HG03196 (cell line): ENCODE results near the gene JPH3.
"Not testable (repeated sequence)": the region's sequence is repeated elsewhere in the genome, so short reads cannot be mapped to it uniquely, and the experiment has no call there.

ENCODE experiments used
- ATAC-seq: cut with Tn5 transposase; IDR thresholded peaks from one replicate; pipeline ENCODE4 v1.9.1; 2021; ENCODE audit not compliant: unreplicated experiment

Gene JPH3

GRCh38 chr16:87572959-87573358, 29.3 kb upstream of the JPH3 start:
- no peak for ATAC-seq

DNA sequence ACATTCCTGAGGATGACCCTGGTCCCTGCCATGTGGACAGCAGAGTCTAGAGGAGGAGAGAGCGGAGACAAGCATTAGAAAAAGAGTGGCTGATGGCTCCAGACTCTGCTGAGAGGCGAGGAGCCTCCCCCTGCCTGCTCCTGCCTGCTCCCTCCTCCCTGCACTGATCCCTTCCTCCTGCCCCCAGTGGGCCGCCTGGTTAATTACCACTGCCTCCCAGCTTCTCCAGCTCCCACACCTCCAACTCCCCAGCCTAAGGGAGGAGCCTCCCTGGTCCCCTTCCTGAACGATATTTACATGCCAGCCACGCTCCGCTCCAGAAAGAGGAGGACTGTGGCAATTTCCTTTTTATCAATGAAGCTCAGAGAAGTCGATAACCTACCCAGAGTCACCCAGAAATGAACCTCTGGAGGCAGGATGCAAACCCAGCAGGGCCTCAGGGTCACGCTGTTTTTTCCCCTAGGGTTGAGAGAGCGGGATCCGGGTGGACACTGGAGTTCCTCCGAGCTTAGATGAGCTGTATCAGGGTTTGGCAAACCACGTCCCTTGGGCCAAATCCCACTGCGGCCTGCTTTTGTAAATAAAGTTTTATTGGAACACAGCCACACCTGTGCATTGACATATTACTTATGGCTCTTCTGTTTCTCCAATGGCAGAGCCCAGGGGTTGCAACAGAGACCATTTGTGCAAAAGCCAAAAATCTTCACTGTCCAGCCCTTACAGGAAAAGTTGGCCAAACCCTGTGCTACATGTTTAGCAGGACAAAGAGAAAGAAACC, 27.1 kb upstream of the JPH3 start:
- ATAC-seq: no peak

GRCh38 chr16:87576171-87576570, 26.1 kb upstream of the JPH3 start:
- ATAC-seq: no peak

DNA sequence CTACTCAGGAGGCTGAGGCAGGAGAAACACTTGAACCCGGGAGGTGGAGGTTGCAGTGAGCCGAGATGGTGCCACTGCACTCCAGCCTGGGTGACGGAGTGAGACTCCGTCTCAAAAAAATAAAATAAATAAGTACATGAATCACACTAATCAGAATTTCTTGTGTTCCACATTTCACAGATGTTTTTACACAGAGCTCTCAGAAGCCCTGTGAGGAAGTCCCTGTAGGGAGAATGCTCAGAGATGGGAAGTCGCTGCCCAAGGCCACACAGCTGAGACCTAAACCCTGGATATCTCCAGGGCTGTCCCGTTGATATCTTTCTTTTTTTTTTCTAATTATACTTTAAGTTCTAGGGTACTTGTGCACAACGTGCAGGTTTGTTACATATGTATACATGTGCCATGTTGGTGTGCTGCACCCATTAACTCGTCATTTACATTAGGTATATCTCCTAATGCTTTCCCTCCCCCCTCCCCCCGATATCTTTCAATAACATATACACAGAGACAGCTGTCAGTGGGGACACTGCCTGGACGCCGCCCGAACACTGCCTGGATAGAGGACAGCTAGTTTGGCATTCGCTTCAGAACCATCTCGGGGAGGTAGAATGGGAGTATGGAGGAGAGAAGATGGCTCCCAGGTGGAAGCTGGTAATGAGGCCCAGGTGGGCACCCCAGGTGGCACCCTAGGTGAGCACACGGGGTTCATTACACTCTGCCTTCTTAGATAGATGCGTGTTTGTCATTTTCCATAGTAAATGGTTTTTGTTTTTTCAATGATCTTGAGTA, 24.0 kb upstream of the JPH3 start:
- not testable (repeated sequence) for ATAC-seq

- no peak for ATAC-seq
Measured at GRCh38 chr16:87579691-87580090, 22.6 kb upstream of the JPH3 start.

DNA sequence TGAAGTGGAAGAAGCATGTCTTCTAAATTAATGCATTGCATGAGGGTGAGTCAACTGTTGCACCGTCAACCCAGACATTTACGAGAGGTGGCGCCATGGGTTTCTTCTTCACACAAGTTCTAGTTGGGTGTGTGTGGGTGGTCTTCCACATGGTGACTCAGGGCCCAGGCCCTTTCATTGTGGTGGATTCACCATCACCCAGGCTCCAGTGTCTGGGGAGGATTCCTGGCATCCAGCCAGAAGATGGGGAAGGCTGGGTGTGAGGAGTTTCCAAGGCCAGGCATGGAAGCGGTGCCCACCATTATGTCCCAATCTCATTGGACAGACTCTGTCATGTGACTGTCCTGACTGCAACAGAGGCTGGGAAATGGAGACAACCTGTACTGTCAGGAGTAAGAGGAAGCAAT, 21.4 kb upstream of the JPH3 start:
- ATAC-seq: no peak

GRCh38 chr16:87581857-87582215, 20.5 kb upstream of the JPH3 start:
- ATAC-seq: no peak

DNA sequence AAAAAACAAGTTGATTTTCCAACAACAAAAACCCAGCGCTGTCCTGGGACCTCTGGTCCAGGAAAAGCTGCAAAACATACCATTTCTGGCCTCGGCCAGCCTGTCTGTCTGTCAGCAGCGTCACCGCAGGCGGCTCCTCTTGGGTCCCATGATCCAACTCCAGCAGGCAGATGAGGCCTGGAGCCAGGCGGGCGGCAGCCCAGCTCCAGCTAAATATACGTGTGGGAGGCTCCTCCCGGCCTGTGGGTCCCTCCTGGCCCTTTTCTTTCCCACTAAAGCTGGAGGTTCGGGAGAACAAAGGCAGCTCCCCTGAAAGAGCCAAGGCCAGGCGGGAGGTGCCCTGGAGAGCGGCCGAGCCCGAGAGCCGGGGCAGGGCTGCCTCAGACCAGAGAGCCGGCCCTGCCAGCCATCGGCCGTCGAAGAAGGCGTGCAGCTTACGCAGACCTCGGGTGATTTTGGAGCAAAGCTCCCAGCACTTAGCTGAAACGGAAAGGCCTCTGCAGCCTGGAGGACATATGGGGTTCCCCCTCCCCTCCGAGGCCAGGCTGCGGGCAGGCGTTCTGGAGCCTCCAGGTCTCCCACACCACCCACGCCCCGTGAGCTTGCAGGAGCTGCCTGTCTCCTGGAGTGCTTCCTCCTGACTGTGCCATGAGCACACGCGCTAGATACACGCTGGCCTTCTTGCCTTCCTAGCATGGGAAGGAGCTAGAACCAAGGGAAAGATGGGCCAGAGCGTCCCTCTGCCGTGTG, 19.9 kb upstream of the JPH3 start:
- no peak for ATAC-seq

- ATAC-seq: no peak
Measured at GRCh38 chr16:87582966-87583325, 19.4 kb upstream of the JPH3 start.

DNA sequence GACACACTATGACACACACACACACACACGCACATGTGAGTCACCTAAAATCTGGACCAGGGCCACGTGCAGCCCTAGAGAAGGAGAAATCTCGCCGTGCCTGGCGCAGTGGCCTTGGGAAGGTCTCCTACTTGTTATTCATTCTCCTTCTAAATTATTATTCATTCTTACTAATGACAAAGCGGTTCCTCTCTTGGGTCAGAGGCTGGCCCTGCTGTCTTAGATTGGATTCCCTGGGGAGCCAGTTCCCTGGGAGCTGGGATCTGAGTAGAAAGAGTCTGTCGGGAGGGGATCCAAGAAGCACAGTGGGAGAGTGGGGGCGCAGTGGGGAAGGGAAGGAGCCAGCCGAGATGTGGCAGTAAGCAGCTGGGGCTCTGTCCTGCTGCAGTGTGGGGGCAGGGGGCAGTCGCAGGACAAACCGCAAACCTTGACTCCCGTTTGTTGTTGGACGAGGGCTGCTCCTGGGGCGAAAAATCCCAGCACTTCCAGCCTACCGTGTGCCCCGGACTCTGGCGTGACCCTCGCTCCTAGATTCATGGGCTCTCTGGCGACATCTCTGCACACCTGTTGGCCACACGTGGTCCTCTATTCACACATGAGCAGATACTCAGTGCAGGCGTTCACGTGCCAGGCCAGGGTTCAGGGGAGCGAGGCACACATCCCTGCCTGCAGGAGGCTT, 18.7 kb upstream of the JPH3 start:
- ATAC-seq: no peak

- ATAC-seq: no peak
Measured at GRCh38 chr16:87584271-87584670, 18.0 kb upstream of the JPH3 start.

GRCh38 chr16:87584975-87585374, 17.3 kb upstream of the JPH3 start:
- ATAC-seq: no peak

GRCh38 chr16:87585442-87586200, 16.7 kb upstream of the JPH3 start:
- ATAC-seq: no peak

DNA sequence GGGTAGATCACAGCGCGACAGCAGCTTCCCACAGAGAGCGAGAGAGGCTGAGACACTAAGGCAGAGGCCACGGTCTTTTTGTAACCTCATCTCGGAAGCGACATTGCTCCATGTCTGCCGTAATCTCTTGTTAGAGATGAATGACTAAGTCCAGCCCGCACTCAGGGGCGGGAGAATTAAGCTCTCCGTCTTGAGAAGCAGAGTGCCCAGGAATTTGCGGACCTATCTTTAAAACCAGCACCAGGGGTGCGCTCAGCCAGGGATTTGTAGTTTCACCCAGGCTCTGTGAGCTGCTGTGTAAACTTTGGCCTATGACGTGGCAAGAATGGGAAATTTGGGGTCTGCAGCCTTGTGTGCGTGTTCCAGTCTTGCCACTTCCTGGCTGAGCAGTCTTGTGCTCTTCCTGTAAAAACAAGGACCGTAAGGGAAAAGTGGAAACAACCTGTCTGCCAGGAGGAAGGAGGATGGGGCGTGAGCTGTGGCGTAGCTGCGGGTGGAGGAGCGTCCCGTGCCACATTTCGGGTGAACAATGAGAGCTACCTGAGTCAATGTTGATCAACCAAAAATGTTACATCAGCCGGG, 16.0 kb upstream of the JPH3 start:
- no peak for ATAC-seq

- no peak for ATAC-seq
Measured at GRCh38 chr16:87587636-87588035, 14.7 kb upstream of the JPH3 start.

GRCh38 chr16:87592018-87592712, 10.1 kb upstream of the JPH3 start:
- ATAC-seq: no peak

- no peak for ATAC-seq
Measured at GRCh38 chr16:87593710-87594258, 8.5 kb upstream of the JPH3 start.

DNA sequence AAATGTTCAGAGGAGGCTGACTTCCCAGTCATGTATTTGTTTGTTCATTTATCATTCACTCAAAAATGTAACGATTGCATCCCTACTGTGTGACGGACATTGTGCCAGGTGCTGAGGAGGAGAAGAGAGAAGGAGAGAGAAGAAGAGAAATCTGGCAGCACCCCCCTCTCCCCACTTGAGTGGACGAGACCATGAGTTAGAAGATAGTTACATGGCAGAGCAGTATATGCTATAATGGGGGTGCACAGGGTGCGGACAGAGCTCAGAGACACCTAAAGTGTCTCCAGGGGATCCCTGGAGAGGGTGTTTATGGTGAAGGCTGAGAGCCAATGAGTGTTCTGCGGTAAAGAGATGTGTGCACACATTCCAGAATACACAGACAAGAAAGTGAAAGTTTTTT, 6.6 kb upstream of the JPH3 start:
- no peak for ATAC-seq

- ATAC-seq: no peak
Measured at GRCh38 chr16:87597324-87597830, 4.9 kb upstream of the JPH3 start.
